ENCODE results near the gene SLC35C1.
"Not testable (repeated sequence)": the region's sequence is repeated elsewhere in the genome, so short reads cannot be mapped to it uniquely, and the experiment has no call there.

Gene SLC35C1

DNA sequence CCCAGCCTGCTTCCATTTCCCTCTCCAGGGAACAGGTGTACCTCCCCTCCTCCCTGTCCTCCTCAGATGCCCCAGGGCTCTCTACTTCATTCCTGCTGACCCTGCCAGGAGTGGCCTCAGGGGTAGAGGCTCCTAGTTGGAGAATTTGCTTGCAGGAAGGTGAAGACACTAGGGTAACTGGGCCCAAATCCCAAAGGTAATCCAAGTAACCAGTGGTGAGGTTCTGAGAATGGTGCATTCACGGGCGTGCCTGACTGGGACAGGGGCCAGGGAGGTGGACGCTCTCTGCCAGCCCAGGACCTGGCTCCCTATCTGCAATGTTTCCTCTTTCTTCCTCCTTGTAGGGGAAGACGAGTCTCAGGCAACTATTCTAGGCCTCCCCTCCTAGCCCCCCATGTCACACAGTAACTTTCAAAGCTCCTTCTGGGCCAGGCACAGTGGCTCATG lies 2.9 kb downstream of the SLC35C1 start:
- Histone ChIP-seq H3K9me3 (no peaks in the 10 kb centered on the region), H3K27me3 (no peaks in the 10 kb centered on the region), H3K36me3 (no peaks in the 10 kb centered on the region), H3K4me3 (ENCODE audit: low read depth, low read length) (no peak overlapping the region), H3K4me1 (no peaks in the 10 kb centered on the region)
- DNase-seq, result no peak
- TF ChIP-seq, protein P1, sequence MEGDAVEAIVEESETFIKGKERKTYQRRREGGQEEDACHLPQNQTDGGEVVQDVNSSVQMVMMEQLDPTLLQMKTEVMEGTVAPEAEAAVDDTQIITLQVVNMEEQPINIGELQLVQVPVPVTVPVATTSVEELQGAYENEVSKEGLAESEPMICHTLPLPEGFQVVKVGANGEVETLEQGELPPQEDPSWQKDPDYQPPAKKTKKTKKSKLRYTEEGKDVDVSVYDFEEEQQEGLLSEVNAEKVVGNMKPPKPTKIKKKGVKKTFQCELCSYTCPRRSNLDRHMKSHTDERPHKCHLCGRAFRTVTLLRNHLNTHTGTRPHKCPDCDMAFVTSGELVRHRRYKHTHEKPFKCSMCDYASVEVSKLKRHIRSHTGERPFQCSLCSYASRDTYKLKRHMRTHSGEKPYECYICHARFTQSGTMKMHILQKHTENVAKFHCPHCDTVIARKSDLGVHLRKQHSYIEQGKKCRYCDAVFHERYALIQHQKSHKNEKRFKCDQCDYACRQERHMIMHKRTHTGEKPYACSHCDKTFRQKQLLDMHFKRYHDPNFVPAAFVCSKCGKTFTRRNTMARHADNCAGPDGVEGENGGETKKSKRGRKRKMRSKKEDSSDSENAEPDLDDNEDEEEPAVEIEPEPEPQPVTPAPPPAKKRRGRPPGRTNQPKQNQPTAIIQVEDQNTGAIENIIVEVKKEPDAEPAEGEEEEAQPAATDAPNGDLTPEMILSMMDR (IDR thresholded peaks at IDR 0.05; ENCODE audit: low read depth, low read length), result no peak

DNA sequence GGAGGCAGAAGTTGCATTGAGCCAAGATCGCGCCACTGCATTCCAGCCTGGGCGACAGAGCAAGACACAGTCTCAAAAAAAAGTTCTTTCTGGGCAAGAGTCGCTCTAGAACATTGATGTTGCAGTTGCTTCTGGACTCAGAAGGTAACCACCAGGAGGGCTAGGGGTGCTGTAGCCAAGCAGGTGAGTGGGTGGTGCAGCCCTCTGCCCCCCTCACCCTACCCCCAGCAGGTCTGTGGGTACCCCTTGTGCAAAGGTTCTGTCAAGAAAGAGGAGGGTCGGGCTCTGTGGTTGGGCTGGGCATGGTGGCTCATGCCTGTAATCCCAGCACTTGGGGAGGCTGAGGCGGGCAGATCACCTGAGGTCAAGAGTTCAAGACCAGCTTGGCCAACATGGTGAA lies 3.5 kb downstream of the SLC35C1 start:
- not testable (repeated sequence) for H3K36me3 ChIP-seq; H3K9me3 ChIP-seq; H3K27me3 ChIP-seq; H3K4me1 ChIP-seq; H3K4me3 ChIP-seq (ENCODE audit: low read depth, low read length); DNase-seq

DNA sequence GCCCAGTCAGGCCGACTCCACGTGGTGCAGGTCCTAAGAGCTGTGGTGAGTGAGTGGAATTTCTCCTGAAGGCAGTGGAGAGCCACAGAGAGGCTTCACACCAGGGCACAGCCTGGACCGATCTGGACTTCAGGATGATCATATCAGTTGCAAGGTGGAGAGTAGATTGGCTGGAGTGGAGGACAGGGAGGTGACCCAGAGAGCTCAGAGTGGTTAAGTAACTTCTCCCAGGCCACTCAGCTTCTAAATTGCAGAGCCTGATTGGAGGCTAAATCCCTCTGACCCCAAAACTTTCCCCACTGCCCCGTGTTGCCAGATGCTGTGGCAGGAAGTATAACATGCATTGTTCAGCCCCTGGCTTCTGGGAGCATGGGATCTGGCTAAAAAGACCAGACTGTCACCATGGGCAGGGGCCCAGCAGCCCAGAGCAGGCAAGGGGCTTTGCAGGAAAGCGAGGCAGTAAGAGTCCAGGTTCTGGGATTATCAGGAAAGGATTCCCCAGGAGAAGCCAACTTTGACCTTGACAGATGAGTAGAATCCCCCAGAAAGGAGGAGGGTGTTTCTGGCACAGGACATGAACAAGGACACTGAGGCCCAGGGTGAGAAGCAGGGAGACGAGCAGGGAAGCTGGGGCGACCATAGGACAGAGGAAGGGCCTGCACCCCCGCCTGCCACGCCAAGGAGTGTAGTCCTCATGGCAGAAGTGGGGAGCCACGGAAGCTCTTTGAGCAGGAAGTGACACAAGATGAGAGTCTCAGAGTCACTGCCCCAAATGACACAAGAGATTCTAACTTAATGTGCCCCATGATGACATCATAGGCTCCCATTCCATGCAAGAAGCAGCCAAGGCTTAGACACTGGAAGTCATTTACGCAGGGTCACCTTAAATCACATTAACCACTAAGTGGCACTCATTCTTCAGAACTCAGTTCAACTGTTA lies 4.8 kb downstream of the SLC35C1 start:
- DNase-seq, result no peak
- H3K4me3 ChIP-seq (ENCODE audit: low read depth, low read length), result no peak overlapping the region
- H3K9me3 ChIP-seq, result no peaks in the 10 kb centered on the region
- TF ChIP-seq, protein P1 (IDR thresholded peaks at IDR 0.05; ENCODE audit: low read depth, low read length), result no peak
- no peaks in the 10 kb centered on the region for H3K4me1 ChIP-seq
- H3K36me3 ChIP-seq, result no peaks in the 10 kb centered on the region
- no peaks in the 10 kb centered on the region for H3K27me3 ChIP-seq

DNA sequence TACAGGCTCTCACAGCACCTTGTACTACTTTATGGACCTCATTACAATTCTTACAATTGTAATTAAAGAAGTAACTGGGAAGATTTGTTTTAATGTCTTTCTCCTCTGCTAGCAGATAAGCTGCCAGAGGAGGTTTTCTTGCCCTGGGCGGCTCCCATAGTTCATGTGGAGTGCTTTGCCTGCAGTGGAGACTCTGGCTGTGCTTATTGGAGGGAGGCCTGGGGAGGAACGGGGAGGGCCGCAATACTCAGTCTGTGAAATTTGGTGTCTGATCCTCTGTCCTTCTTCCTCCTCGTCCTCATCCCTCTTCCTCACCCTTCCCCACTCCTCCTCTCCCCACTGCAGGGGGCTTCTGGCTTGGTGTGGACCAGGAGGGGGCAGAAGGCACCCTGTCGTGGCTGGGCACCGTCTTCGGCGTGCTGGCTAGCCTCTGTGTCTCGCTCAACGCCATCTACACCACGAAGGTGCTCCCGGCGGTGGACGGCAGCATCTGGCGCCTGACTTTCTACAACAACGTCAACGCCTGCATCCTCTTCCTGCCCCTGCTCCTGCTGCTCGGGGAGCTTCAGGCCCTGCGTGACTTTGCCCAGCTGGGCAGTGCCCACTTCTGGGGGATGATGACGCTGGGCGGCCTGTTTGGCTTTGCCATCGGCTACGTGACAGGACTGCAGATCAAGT lies 5.6 kb downstream of the SLC35C1 start:
- TF ChIP-seq, protein P1 (IDR thresholded peaks at IDR 0.05; ENCODE audit: low read depth, low read length), result no peak
- Histone ChIP-seq H3K4me3 (ENCODE audit: low read depth, low read length) (no peak overlapping the region), H3K27me3 (no peaks in the 10 kb centered on the region), H3K36me3 (no peaks in the 10 kb centered on the region), H3K9me3 (no peaks in the 10 kb centered on the region), H3K4me1 (no peaks in the 10 kb centered on the region)
- no peak for DNase-seq

DNA sequence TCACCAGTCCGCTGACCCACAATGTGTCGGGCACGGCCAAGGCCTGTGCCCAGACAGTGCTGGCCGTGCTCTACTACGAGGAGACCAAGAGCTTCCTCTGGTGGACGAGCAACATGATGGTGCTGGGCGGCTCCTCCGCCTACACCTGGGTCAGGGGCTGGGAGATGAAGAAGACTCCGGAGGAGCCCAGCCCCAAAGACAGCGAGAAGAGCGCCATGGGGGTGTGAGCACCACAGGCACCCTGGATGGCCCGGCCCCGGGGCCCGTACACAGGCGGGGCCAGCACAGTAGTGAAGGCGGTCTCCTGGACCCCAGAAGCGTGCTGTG lies 6.1 kb downstream of the SLC35C1 start:
- no peak for DNase-seq
- TF ChIP-seq, protein P1 (IDR thresholded peaks at IDR 0.05; ENCODE audit: low read depth, low read length), result no peak
- Histone ChIP-seq H3K9me3 (no peaks in the 10 kb centered on the region), H3K4me1 (no peaks in the 10 kb centered on the region), H3K36me3 (no peaks in the 10 kb centered on the region), H3K4me3 (ENCODE audit: low read depth, low read length) (no peak overlapping the region), H3K27me3 (no peaks in the 10 kb centered on the region)

DNA sequence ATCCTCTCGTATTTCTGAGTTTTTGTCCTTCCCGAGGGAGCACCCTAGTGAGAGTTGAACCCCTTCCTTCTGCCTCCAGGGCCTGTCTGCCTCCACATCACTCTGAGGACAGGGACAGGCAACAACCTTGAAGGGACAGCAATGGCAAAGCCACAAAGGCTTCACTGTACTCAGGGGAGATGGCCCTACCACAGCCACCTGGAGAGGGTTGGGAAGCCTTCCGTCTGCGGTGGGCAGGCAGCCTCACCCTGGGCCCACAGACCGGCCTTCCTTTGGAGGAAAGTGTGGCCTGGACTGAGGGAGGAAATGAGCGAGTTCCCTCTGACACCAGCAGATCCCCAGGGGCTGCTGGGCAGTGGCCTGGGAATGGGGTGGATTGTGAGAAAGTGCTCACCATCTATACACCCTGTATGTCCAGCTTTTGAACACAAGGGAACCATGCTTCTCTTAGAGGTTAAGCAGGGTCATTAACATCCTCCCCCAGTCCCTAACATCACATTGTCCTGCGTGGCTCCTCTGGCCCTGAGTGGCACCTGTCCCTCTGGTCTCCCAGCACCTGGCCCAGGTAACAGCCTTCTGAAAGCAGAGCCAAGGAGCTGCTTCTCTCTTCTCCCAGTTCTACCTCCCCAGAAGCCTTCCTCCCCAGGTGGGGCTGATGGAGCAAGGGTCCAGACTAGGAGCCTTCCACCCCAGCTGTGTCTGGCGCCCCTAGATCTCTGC lies 6.8 kb downstream of the SLC35C1 start:
- no peaks in the 10 kb centered on the region for H3K36me3 ChIP-seq

More for the DNA sequence above, 6.8 kb downstream of the SLC35C1 start:
- Histone ChIP-seq H3K4me3 (ENCODE audit: low read depth, low read length) (no peak overlapping the region), H3K4me1 (no peaks in the 10 kb centered on the region), H3K9me3 (no peaks in the 10 kb centered on the region), H3K27me3 (no peaks in the 10 kb centered on the region)
- TF ChIP-seq, protein P1 (IDR thresholded peaks at IDR 0.05; ENCODE audit: low read depth, low read length), result no peak
- DNase-seq, result no peak

All from BE2C (cell line).